K562 (cell line): ENCODE measurements around the gene TADA1. TPM values are rescaled to one million over a fixed set of nuclear protein-coding genes. Genes with fewer than 3 reads are reported as not detected.

Source experiments
- ARID4B ChIP-seq: sonication (generic); formaldehyde crosslinking; IDR thresholded peaks from 2 replicates; pipeline ENCODE4 v1.8.0; 2022; ENCODE audit warnings: mild to moderate bottlenecking, missing genetic modification reagents
- ARNT ChIP-seq, 2 experiments: fragments of 450-650 bp; IDR thresholded peaks; 2 replicates each; pipeline ENCODE4 v1.6.1; 2016; ENCODE audit warnings: mild to moderate bottlenecking in 1 of 2
- HNRNPH1 ChIP-seq: fragments of 200-400 bp; formaldehyde crosslinking; optimal IDR thresholded peaks from 2 replicates; pipeline ENCODE3; 2017; ENCODE audit warnings: low read depth, mild to moderate bottlenecking, low read length, moderate library complexity
- MGA ChIP-seq: fragments of 450-650 bp; IDR thresholded peaks from 2 replicates; pipeline ENCODE4 v1.6.1; 2016; ENCODE audit warnings: mild to moderate bottlenecking, moderate library complexity
- ZNF707 ChIP-seq: fragments of 250-450 bp; sonication (Bioruptor Pico); conservative IDR thresholded peaks from 2 replicates; pipeline ENCODE4 v1.8.0; 2022; ENCODE audit warnings: inconsistent platforms, mild to moderate bottlenecking, moderate library complexity
- polyA plus RNA-seq, 8 experiments: library from polyadenylated mRNA; depleted of rRNA in 4 of 8; stranded (reverse) in 5 of 8; unstranded in 3 of 8; fragments of >200 nt; fragmentation: Nextera tagmentation in 2 of 8; fragmentation: Illumina TruSeq in 1 of 8; extraction: Ambion mirVana in 2 of 8; extraction: Trizol in 1 of 8; gene quantifications; 2 replicates each; pipeline versions ENCODE4 v1.2.1 to v1.2.3, GENCODE V29; 2011 to 2014; ENCODE audit warnings: inconsistent platforms in 1 of 8, missing spikeins in 1 of 8
- total RNA-seq, 7 experiments: library from RNA; depleted of rRNA in 6 of 7; stranded (reverse); fragments of >200 nt in 6 of 7; fragmentation: Illumina TruSeq in 2 of 7; extraction: Trizol in 2 of 7; gene quantifications; 2 replicates each; pipeline versions ENCODE4 v1.2.1 to v1.2.3, GENCODE V29; 2011 to 2021; ENCODE audit warnings: low replicate concordance in 1 of 7

The TADA1 gene
- total and polyA plus RNA-seq, 9 of the 15 experiments (the other 6 are each of a cell fraction or from before 2014, with no cell fraction given) = 15.9 to 76.5 (median 28.7) TPM

GRCh38 chr1:166858726-166859419 lies 17.2 kb downstream of the TADA1 start (continued):
- TF ChIP-seq ARID4B (CRISPR knock-in tag) = no peak
- TF ChIP-seq ARNT (IDR thresholded peaks at IDR 0.05) = no peak
- no peak for TF ChIP-seq ZNF707
- no peak for TF ChIP-seq MGA
- TF ChIP-seq HNRNPH1 = no peak
